HG03520 (cell line): ENCODE measurements around the gene ADISSP.
"Not testable (repeated sequence)": the region's sequence is repeated elsewhere in the genome, so short reads cannot be mapped to it uniquely, and the experiment has no call there.

Experiments used
- ATAC-seq: cut with Tn5 transposase; IDR thresholded peaks from one replicate; pipeline ENCODE4 v1.9.1; 2021; ENCODE audit warnings: mild to moderate bottlenecking, moderate library complexity; ENCODE audit not compliant: unreplicated experiment

ADISSP gene

GRCh38 chr20:3798373-3798768 lies 30.8 kb upstream of the ADISSP start:
- no peak for ATAC-seq

GRCh38 chr20:3797592-3798372 lies 30.2 kb upstream of the ADISSP start:
- ATAC-seq, result no peak

- ATAC-seq, result no peak
Measured at GRCh38 chr20:3797226-3797545, 29.6 kb upstream of the ADISSP start.

- peak; percentile 0 for ATAC-seq
Measured at GRCh38 chr20:3796477-3797225, 29.1 kb upstream of the ADISSP start.

- peak; percentile 58 for ATAC-seq
Measured at GRCh38 chr20:3795511-3796468, 28.2 kb upstream of the ADISSP start, which contains the start of gene CDC25B. CDC25B (plus strand) TSS chr20:3796310; CDS start chr20:3796532, 222 bp downstream.

GRCh38 chr20:3794701-3795420 lies 27.3 kb upstream of the ADISSP start:
- ATAC-seq, result no peak

- not testable (repeated sequence) for ATAC-seq
Measured at GRCh38 chr20:3794168-3794567, 26.6 kb upstream of the ADISSP start.

- not testable (repeated sequence) for ATAC-seq
Measured at GRCh38 chr20:3789201-3789600, 21.6 kb upstream of the ADISSP start.

GRCh38 chr20:3788685-3789155 lies 21.2 kb upstream of the ADISSP start:
- ATAC-seq, result no peak

GRCh38 chr20:3787324-3788014 lies 19.9 kb upstream of the ADISSP start:
- ATAC-seq, result no peak

GRCh38 chr20:3786665-3787323 lies 19.2 kb upstream of the ADISSP start, which contains the start of gene CENPB:
CENPB (minus strand) TSS chr20:3786740; CDS start chr20:3786483, 257 bp downstream.
- peak; percentile 63 for ATAC-seq

GRCh38 chr20:3786126-3786484 lies 18.6 kb upstream of the ADISSP start:
- ATAC-seq, result peak; percentile 9

- ATAC-seq, result no peak
Measured at GRCh38 chr20:3785240-3786125, 17.9 kb upstream of the ADISSP start.

GRCh38 chr20:3784863-3785239 lies 17.3 kb upstream of the ADISSP start:
- ATAC-seq, result no peak

- no peak for ATAC-seq
Measured at GRCh38 chr20:3784216-3784853, 16.8 kb upstream of the ADISSP start.

- ATAC-seq, result no peak
Measured at GRCh38 chr20:3783511-3784195, 16.1 kb upstream of the ADISSP start.

- ATAC-seq, result no peak
Measured at GRCh38 chr20:3783068-3783489, 15.5 kb upstream of the ADISSP start.
